CD4-positive, alpha-beta T cell (primary cell): Measurements from ENCODE around the gene SALL1. TPM values are rescaled to one million over a fixed set of nuclear protein-coding genes. Genes with fewer than 3 reads are reported as not detected.

ENCODE experiments used
- ATAC-seq: fragments of 200-7000 bp; cut with Tn5 transposase; one replicate; pipeline ENCODE4 v1.10.0; 2022; ENCODE audit warnings: mild to moderate bottlenecking; ENCODE audit not compliant: poor library complexity
- CTCF ChIA-PET: fragments of 350-600 bp; sonication (Branson Sonifier 250); formaldehyde crosslinking; loops from one replicate; lab custom pipeline; 2021; ENCODE audit warnings: antibody characterized with exemption, inconsistent platforms; lab: Charles Lee
- POLR2A ChIA-PET: fragments of 350-600 bp; sonication (Branson Sonifier 250); formaldehyde crosslinking; loops from one replicate; lab custom pipeline; 2021; ENCODE audit warnings: antibody characterized with exemption, inconsistent platforms; lab: Charles Lee
- DNase-seq, 14 experiments: peaks; one replicate each; pipeline ENCODE4 v3.0.0-alpha.2; 2013 to 2020; ENCODE audit warnings: mixed read lengths in 2 of 14
- H3K27ac ChIP-seq, 2 donors: one replicate each; pipeline versions ENCODE4 v1.5.1 to v1.7.0; 2013; ENCODE audit warnings: low read length in 2 of 2, low read depth in 1 of 2, mild to moderate bottlenecking in 1 of 2
- H3K27me3 ChIP-seq, 2 experiments: 1 replicate in 1 of 2; 2 replicates in 1 of 2; pipeline versions ENCODE4 v1.6.1 to v1.7.0; 2013; ENCODE audit warnings: low read length in 2 of 2, control low read depth in 1 of 2, mild to moderate bottlenecking in 1 of 2, moderate library complexity in 1 of 2; ENCODE audit not compliant: insufficient read depth in 2 of 2, control insufficient read depth in 1 of 2
- H3K36me3 ChIP-seq: one replicate; pipeline ENCODE4 v1.6.1; 2013; ENCODE audit warnings: low read length, control low read depth; ENCODE audit not compliant: insufficient read depth
- H3K4me1 ChIP-seq: one replicate; pipeline ENCODE4 v1.6.1; 2013; ENCODE audit warnings: low read length, control low read depth; ENCODE audit not compliant: insufficient read depth
- H3K4me3 ChIP-seq: one replicate; pipeline ENCODE4 v1.5.1; 2013; ENCODE audit warnings: mild to moderate bottlenecking, low read length, moderate library complexity
- H3K9me3 ChIP-seq, 2 experiments: 1 replicate in 1 of 2; 2 replicates in 1 of 2; pipeline versions ENCODE4 v1.6.1 to v1.7.0; 2013; ENCODE audit warnings: low read length in 2 of 2, mild to moderate bottlenecking in 2 of 2, control low read depth in 1 of 2, moderate library complexity in 1 of 2; ENCODE audit not compliant: control insufficient read depth in 1 of 2, insufficient read depth in 1 of 2
- H3K27ac Mint-ChIP-seq: one replicate; pipeline ENCODE4 v1.8.0; 2020; ENCODE audit warnings: mixed read lengths
- H3K27me3 Mint-ChIP-seq: one replicate; pipeline ENCODE4 v1.8.0; 2021; ENCODE audit warnings: mixed read lengths
- H3K36me3 Mint-ChIP-seq: one replicate; pipeline ENCODE4 v1.8.0; 2021; ENCODE audit warnings: low read depth, mixed read lengths
- H3K4me1 Mint-ChIP-seq: one replicate; pipeline ENCODE4 v1.8.0; 2021; ENCODE audit warnings: low read depth, mixed read lengths
- H3K4me3 Mint-ChIP-seq: one replicate; pipeline ENCODE4 v1.8.0; 2020; ENCODE audit warnings: mild to moderate bottlenecking, mixed read lengths
- H3K9me3 Mint-ChIP-seq: one replicate; pipeline ENCODE4 v1.8.0; 2020; ENCODE audit warnings: mixed read lengths
- CTCF ChIP-seq: fragments of 200-600 bp; IDR thresholded peaks from one replicate; pipeline ENCODE4 v1.8.0; 2022; ENCODE audit warnings: antibody characterized with exemption, mild to moderate bottlenecking
- intact Hi-C, 2 experiments: fragments of 100-400 bp; cut with DNase I in 1 of 2; cut with micrococcal nuclease in 1 of 2; formaldehyde crosslinking; loops; one replicate each; pipeline versions ENCODE4 v1.15.1 to v1.9.0; 2023 to 2025; cut with DNase I, micrococcal nuclease
- total RNA-seq, 174 experiments: library from RNA in 2 of 174; stranded (reverse) in 2 of 174; gene quantifications; one replicate each; pipeline ENCODE4 v1.2.3 and lab custom pipeline; 2021 to 2026

The SALL1 gene
- total RNA-seq, 2 experiments from 2014 or later, result not detected

- Mint-ChIP-seq H3K4me1 (no peaks in the 10 kb centered on the region), H3K27ac (no peak overlapping the region), H3K36me3 (no peaks in the 10 kb centered on the region), H3K4me3 (no peak overlapping the region), H3K27me3 (peaks cover 20% of the 10 kb centered on the region), H3K9me3 (no peaks in the 10 kb centered on the region)
- ChIA-PET CTCF (no interaction called here), POLR2A (no interaction called here)
- no peak for TF ChIP-seq CTCF
- DNase-seq, result no peak
- intact Hi-C loops, result no loop called here
- Histone ChIP-seq H3K36me3 (no peaks in the 10 kb centered on the region), H3K27me3 (no peaks in the 10 kb centered on the region), H3K4me3 (no peak overlapping the region), H3K4me1 (no peaks in the 10 kb centered on the region), H3K27ac (no peak overlapping the region), H3K9me3 (no peaks in the 10 kb centered on the region)
- no peak for ATAC-seq
These were observed 42.8 kb upstream of the SALL1 start for GRCh38 chr16:51193879-51194278.

GRCh38 chr16:51184702-51185433, 33.8 kb upstream of the SALL1 start:
- H3K27ac ChIP-seq, result no peak overlapping the region
- intact Hi-C loops, result no loop called here
- no peaks in the 10 kb centered on the region for H3K4me1 ChIP-seq
- Mint-ChIP-seq H3K4me1 (no peaks in the 10 kb centered on the region), H3K27ac (no peak overlapping the region), H3K4me3 (no peak overlapping the region), H3K9me3 (peaks cover 2% of the 10 kb centered on the region), H3K36me3 (no peaks in the 10 kb centered on the region), H3K27me3 (peaks cover 13% of the 10 kb centered on the region)
- DNase-seq, result no peak
- ATAC-seq, result no peak
- ChIA-PET CTCF (no interaction called here), POLR2A (no interaction called here)
- peaks cover 0 to 3% of the 10 kb centered on the region in 2 experiments for H3K27me3 ChIP-seq
- no peak overlapping the region for H3K4me3 ChIP-seq
- no peak for TF ChIP-seq CTCF
- no peaks in the 10 kb centered on the region for H3K36me3 ChIP-seq
- peaks cover 0 to 8% of the 10 kb centered on the region in 2 experiments for H3K9me3 ChIP-seq

DNA sequence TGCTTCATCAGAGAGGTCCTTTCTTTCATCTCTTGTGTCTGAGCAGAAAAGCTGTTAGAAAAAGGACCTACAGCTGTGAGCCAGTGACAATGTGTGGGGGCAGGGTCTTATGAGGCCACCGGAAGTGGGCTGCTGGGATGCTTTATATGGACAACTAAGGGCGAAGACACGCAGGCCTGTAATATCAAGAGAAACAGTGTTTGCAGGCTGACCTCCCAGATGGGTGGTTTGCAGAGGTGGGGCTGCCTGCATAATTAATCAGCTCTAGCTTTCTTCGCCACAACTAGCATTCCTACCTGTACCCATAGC, 30.4 kb upstream of the SALL1 start:
- ChIA-PET CTCF (no interaction called here), POLR2A (no interaction called here)
- no peak for TF ChIP-seq CTCF
- Mint-ChIP-seq H3K9me3 (peaks cover 2% of the 10 kb centered on the region), H3K27ac (no peak overlapping the region), H3K36me3 (no peaks in the 10 kb centered on the region), H3K27me3 (peaks cover 13% of the 10 kb centered on the region), H3K4me1 (no peaks in the 10 kb centered on the region), H3K4me3 (no peak overlapping the region)
- H3K27me3 ChIP-seq, result peaks cover 0 to 3% of the 10 kb centered on the region in 2 experiments
- no peak for ATAC-seq
- H3K36me3 ChIP-seq, result no peaks in the 10 kb centered on the region
- H3K4me3 ChIP-seq, result no peak overlapping the region
- H3K27ac ChIP-seq, result no peak overlapping the region
- intact Hi-C loops, result no loop called here
- no peak for DNase-seq
- H3K9me3 ChIP-seq, result peaks cover 0 to 8% of the 10 kb centered on the region in 2 experiments
- H3K4me1 ChIP-seq, result no peaks in the 10 kb centered on the region
